Tibial nerve (tissue), 4 donors: ENCODE measurements around the gene PLAAT4. TPM values are rescaled to one million over a fixed set of nuclear protein-coding genes. Genes with fewer than 3 reads are reported as not detected.

ENCODE experiments used
- DNase-seq, 2 donors: peaks; one replicate each; pipeline ENCODE4 v3.0.0-alpha.2; 2019; ENCODE audit warnings: low spot score in 2 of 2
- H3K27ac ChIP-seq, 4 donors: fragments of 200-600 bp; sonication (generic) in 3 of 4; one replicate each; pipeline ENCODE4 v1.5.1; 2017 to 2019; ENCODE audit warnings: mild to moderate bottlenecking in 1 of 4
- H3K27me3 ChIP-seq, 2 donors: fragments of 200-600 bp; sonication (generic) in 1 of 2; one replicate each; pipeline versions ENCODE4 v1.5.1 to v1.6.0; 2017 to 2019
- H3K36me3 ChIP-seq, 3 donors: fragments of 200-600 bp; sonication (generic); one replicate each; pipeline ENCODE4 v1.5.1; 2018 to 2019
- H3K4me1 ChIP-seq, 4 donors: fragments of 200-600 bp; sonication (generic) in 3 of 4; one replicate each; pipeline ENCODE4 v1.5.1; 2017 to 2019
- H3K4me3 ChIP-seq, 4 donors: fragments of 200-600 bp; sonication (generic) in 3 of 4; one replicate each; pipeline ENCODE4 v1.5.1; 2017 to 2019; ENCODE audit warnings: mild to moderate bottlenecking in 1 of 4, moderate library complexity in 1 of 4
- H3K9me3 ChIP-seq, 4 donors: fragments of 200-600 bp; sonication (generic) in 3 of 4; one replicate each; pipeline ENCODE4 v1.5.1; 2017 to 2019
- CTCF ChIP-seq, 5 experiments: fragments of 200-600 bp in 3 of 5; fragments of 450-650 bp in 2 of 5; sonication (generic) in 3 of 5; IDR thresholded peaks; one replicate each; pipeline ENCODE4 v1.5.1; 2016 to 2019; ENCODE audit warnings: antibody characterized with exemption in 5 of 5, mild to moderate bottlenecking in 3 of 5, moderate library complexity in 2 of 5
- EP300 ChIP-seq, 2 donors: sonication (generic); formaldehyde crosslinking; IDR thresholded peaks; one replicate each; pipeline ENCODE4 v1.6.1; 2017; ENCODE audit warnings: antibody characterized with exemption in 2 of 2, mild to moderate bottlenecking in 1 of 2
- POLR2A ChIP-seq, 2 donors: fragments of 450-650 bp; IDR thresholded peaks; one replicate each; pipeline ENCODE4 v1.6.1; 2017; ENCODE audit warnings: antibody characterized with exemption in 2 of 2, mild to moderate bottlenecking in 2 of 2, moderate library complexity in 2 of 2
- WGBS, 2 donors: methylation state at CpG; one replicate each; pipeline ENCODE4 v1.1.5; 2018; 5-methylcytosine and 5-hydroxymethylcytosine counted together
- total RNA-seq, 4 donors: library from RNA; depleted of rRNA; stranded (reverse); fragments of >200 nt; gene quantifications; one replicate each; pipeline ENCODE4 v1.1.0, GENCODE V29; 2016

PLAAT4 gene
- total RNA-seq, 4 donors from 2014 or later: 6.3 to 43.7 (median 23.0) TPM

DNA sequence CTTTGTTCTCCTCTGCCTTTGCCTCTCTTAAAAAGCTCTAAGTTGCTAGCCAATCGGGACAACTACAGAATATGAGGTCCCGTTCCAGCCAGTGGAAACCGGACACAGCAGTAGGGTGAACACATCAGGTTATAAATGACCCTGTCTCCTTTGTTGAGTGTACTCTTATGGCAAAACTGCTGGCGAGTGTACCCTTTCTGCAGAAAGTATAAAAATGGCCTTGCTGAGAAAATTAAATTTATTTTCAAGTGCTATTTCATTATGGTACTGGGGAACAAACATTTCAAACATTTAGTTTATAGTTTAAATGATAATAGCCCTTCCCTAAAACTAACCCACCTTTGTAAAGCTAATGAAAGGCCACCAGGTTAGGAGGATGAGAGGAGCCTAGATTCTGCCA lies 36.7 kb upstream of the PLAAT4 start:
- no peaks in the 10 kb centered on the region for H3K36me3 ChIP-seq
- peaks cover 0 to 17% (median 1%) of the 10 kb centered on the region in 4 donors for H3K9me3 ChIP-seq
- TF ChIP-seq POLR2A (IDR thresholded peaks at IDR 0.05) (no peak), CTCF (IDR thresholded peaks at IDR 0.05) (no peak), EP300 (IDR thresholded peaks at IDR 0.05) (no peak)
- no peak overlapping the region for H3K4me3 ChIP-seq
- H3K27me3 ChIP-seq: no peaks in the 10 kb centered on the region
- DNase-seq: no peak
- no peak overlapping the region for H3K27ac ChIP-seq
- 91 to 96% methylated on average over 4 of the region's 4 CpGs for WGBS, 2 donors
- H3K4me1 ChIP-seq: peaks cover 0 to 11% (median 2%) of the 10 kb centered on the region in 4 donors

DNA sequence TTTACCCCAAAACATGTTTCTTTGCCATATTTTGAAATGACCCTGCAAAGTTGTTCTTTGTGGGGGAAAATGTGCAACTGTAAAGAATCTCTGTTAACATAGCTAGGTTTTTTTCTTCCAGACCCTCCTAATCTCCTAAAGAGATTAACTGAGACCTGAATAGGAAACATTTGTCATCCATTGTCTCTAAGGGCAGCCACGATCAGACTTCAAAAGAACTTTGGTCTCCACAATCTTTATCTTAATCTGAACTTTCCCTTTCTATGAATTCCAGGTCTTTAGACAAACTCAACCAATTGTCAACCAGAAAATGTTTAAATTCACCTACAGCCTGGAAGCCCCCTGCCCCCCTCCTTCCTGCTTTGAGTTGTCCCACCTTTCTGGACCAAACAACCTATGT lies 35.4 kb upstream of the PLAAT4 start:
- no peak for DNase-seq
- TF ChIP-seq POLR2A (IDR thresholded peaks at IDR 0.05): no peak
- no peak for TF ChIP-seq EP300 (IDR thresholded peaks at IDR 0.05)
- TF ChIP-seq CTCF (IDR thresholded peaks at IDR 0.05): no peak
- peaks cover 0 to 17% (median 1%) of the 10 kb centered on the region in 4 donors for H3K9me3 ChIP-seq
- H3K27me3 ChIP-seq: no peaks in the 10 kb centered on the region
- no peaks in the 10 kb centered on the region for H3K36me3 ChIP-seq
- no peak overlapping the region for H3K4me3 ChIP-seq
- 70 to 73% methylated on average over 1 of the region's 1 CpG for WGBS, 2 donors
- peaks cover 0 to 18% (median 9%) of the 10 kb centered on the region in 4 donors for H3K4me1 ChIP-seq
- H3K27ac ChIP-seq: no peak overlapping the region

DNA sequence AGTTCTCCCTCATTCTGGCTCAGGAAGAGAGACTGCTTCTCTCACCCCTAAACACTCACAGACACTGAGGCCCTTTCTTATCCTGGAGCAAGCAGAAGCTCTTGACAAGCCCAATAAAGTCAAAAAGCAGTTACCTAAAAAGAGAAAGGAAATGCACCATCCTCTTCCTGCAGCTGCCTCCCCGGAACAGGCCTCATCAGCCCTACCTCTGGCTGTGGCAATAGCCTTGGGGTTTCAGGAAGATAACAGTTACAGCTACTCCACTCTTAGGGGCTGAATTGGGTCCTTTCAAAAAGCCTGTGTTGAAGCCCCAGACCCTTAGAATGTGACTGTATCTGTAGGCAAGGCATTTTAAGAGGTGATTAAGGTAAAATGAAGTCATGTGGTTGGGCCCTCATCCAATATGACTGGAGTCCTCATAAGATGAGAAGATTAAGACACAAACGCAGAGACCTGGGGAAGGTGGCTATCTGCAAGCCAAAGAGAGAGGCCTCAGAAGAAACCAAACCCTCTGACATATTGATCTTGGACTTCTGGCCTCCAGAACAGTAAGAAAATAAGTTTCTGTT lies 34.3 kb upstream of the PLAAT4 start:
- Histone ChIP-seq H3K4me1 (peaks cover 0 to 22% (median 10%) of the 10 kb centered on the region in 4 donors), H3K27me3 (no peaks in the 10 kb centered on the region), H3K27ac (no peak overlapping the region), H3K9me3 (peaks cover 0 to 17% (median 1%) of the 10 kb centered on the region in 4 donors), H3K36me3 (no peaks in the 10 kb centered on the region), H3K4me3 (no peak overlapping the region)
- no peak for DNase-seq
- TF ChIP-seq POLR2A (IDR thresholded peaks at IDR 0.05) (no peak), EP300 (IDR thresholded peaks at IDR 0.05) (no peak), CTCF (IDR thresholded peaks at IDR 0.05) (no peak)
- WGBS, 2 donors: 67 to 80% methylated on average over 2 of the region's 2 CpGs

- H3K36me3 ChIP-seq: no peaks in the 10 kb centered on the region
- H3K9me3 ChIP-seq: peaks cover 0 to 17% (median 1%) of the 10 kb centered on the region in 4 donors
- no peak overlapping the region for H3K27ac ChIP-seq
- peaks cover 0 to 22% (median 10%) of the 10 kb centered on the region in 4 donors for H3K4me1 ChIP-seq
- no peaks in the 10 kb centered on the region for H3K27me3 ChIP-seq
- 76 to 84% methylated on average over 6 of the region's 6 CpGs for WGBS, 2 donors
- TF ChIP-seq CTCF (IDR thresholded peaks at IDR 0.05) (no peak), EP300 (IDR thresholded peaks at IDR 0.05) (peak in 1 of 2 donors; percentile 14)
- H3K4me3 ChIP-seq: no peak overlapping the region
- DNase-seq: no peak
These were observed 33.1 kb upstream of the PLAAT4 start for GRCh38 chr11:63503492-63503891.

GRCh38 chr11:63504054-63504453 lies 32.6 kb upstream of the PLAAT4 start:
- DNase-seq: no peak
- Histone ChIP-seq H3K4me1 (peaks cover 0 to 22% (median 10%) of the 10 kb centered on the region in 4 donors), H3K27ac (no peak overlapping the region), H3K4me3 (no peak overlapping the region), H3K9me3 (peaks cover 0 to 17% (median 1%) of the 10 kb centered on the region in 4 donors), H3K36me3 (no peaks in the 10 kb centered on the region), H3K27me3 (no peaks in the 10 kb centered on the region)
- WGBS, 2 donors: 91 to 100% methylated on average over 1 of the region's 1 CpG
- TF ChIP-seq CTCF (IDR thresholded peaks at IDR 0.05) (no peak), POLR2A (IDR thresholded peaks at IDR 0.05) (no peak), EP300 (IDR thresholded peaks at IDR 0.05) (no peak)
